HG02973 (cell line): Measurements from ENCODE around the gene MEFV.
A peak's percentile ranks its signal among the peaks of the same experiment; 100 is the strongest.

Source experiments
- ATAC-seq: cut with Tn5 transposase; IDR thresholded peaks from one replicate; pipeline ENCODE4 v1.9.1; 2021; ENCODE audit warnings: moderate library complexity; ENCODE audit not compliant: unreplicated experiment

Gene MEFV

DNA sequence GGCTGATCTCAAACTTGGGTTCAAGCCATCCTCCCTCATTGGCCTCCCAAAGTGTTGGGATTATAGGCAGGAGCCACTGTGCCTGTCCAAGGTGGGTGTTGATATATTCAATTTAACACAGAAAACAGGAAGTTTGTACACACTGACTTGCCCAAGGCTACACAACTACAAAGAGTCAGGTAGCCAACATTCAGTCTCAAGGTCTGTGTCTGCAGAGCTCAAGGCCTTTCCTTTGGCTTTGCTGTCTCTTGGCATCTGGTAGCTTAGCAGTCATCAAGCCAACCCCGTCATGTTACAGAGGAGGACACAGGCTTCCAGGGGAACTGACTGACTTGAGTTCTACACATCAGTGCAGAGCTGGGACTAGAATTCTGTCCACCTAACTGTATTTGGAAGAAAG lies 11.9 kb upstream of the MEFV start:
- no peak for ATAC-seq

DNA sequence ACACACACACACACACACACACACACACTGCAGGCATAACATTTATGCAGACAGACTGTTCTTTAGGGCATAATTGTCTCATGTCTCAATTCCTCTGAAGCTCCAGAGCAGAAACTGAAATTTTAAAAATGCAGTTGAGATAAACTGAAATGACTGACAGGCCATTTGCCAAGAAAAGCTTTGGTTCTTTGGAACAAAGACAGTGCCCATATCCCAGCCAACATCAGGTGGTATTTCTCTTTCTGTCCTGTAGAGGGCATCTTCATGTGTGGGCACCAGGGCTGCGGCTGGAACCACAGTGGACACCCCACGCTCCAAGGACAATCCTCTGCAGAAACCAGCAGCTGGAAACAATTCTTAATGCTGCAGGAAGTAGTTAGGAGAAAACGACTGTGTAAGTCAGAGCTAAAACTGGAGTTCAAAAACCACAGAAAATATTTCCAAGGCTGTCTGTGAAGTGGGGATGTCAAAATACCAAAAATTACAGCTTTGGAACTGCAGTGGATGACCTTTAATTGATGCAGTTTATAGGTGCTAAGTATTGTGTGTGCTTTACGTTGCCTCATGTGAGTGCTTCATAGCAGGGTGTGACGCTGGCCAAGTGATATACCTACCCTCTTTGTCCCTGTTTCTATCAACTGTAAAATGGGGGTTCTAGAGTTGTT lies 10.6 kb upstream of the MEFV start:
- no peak for ATAC-seq

DNA sequence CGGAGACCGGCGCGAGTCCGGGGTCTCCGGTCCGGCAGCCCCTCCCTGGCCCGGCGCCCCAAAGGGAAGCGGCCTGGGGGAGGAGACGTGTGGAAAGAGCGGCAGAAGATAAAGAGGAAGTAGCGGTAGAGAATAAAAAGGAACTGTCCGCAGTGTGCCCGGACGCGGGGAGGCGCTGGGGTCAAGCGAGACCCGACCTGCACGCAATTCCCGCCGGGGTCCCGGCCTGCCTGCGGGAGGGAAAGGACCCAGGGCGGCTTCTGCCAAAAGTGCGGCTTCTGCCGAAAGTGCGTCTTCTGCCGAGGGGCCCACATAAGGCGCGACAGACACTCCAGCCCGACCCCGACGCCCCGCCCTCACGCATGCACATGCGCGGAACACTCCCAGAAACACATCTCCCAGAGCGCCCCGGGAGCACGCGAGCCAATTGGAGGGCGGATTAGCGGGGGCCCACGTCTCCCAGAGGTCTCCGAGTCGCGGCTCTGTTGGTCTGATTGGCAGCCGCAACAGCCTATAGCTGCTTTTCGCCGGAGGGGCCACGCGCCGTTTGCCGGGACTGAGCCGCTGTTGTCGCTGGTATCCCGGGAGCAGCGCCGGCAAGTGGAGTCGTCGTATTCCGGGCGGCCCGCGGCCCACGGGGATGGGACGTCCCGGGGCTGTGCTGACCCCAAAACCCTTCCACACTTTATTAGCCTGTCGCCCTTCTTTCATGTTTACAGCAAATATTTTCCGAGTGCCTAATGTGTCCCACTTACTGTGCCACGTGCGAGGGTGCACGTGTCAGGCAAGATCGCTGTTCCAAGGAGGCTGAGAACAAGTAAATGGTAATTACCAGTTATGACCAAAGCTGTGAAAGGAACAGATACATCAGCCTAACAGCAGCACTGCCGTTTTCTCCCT lies 8.0 kb upstream of the MEFV start:
- ATAC-seq: peak; percentile 78

DNA sequence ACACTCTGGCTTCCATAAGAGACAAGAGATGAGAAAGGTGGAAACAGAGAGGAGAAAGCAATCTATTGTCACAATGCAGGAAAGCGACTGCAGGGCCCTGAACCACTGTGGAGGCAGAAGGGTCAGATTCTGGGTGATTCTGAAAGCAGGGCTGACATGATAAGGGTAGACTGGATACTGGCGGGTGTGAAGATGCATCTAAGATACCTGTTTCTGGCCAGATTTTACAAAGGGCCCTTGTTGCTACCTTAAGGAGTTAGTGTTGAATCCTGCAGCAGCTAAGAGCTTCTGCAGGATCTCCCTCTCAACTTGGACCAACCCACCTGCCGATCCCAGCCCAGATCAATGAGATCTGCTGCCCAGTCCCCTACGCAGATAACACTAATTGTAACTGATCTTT lies 6.1 kb upstream of the MEFV start:
- no peak for ATAC-seq

DNA sequence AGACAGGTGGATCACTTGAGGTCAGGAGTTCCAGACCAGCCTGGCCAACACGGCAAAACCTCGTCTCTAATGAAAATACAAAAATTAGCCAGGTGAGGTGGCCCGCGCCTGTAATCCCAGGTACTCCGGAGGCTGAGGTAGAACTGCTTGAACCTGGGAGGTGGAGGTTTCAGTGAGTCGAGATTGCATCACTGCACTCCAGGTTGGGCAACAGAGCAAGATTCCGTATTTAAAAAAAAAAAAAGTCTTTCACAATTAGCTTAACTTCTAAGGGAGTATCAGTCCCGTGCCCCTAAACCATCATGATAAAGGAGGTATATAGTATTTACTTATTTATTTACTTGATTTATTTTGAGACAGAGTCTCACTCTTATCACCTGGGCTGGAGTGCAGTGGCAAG lies 3.4 kb upstream of the MEFV start:
- no peak for ATAC-seq

DNA sequence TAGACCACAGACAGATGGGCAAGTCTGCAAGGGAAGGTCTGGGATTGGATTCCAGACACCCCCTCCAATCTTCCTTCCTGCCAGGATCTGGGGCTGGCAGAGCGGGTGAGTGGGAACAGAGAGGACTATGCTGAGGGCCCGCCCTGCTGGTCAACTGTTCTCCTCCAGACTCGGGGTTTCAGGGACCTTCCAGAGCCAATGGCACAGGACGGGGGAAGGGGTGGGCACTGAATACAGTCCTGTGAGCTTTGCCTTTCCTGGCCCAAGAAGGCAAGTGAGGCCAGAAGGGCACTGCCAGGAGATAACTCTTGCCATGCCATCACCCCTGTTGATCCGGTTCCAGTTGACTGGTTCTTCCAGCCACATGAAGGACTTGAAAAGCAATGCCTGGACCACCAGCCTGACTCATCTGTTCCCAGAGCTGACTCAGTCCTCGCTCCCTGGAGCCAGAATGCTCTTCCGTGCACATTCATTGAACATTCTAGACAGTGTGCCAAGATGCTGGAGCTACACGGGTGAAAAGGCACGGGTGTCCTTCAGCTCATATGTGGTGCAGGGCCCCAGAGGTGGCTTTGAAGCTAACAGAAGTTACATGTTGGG lies 533 bp upstream of the MEFV start:
- ATAC-seq: no peak

DNA sequence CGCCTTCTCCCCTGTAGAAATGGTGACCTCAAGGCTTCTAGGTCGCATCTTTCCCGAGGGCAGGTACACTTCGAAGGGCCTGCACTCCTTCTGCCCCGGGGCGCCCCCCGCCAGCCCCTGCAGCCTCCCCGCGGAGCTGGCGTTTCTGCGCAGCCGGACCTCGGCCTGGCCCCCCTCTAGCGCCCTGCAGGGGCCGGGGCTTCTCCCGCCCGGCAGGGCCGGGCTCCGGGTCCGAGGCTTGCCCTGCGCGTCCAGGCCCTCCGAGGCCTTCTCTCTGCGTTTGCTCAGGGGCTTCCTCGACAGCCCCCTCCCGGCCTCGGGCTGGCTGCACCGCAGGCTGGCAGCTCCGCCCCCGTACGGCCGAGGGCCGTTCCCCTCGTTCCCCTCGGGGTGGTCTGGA lies 2.1 kb downstream of the MEFV start:
- ATAC-seq: no peak

DNA sequence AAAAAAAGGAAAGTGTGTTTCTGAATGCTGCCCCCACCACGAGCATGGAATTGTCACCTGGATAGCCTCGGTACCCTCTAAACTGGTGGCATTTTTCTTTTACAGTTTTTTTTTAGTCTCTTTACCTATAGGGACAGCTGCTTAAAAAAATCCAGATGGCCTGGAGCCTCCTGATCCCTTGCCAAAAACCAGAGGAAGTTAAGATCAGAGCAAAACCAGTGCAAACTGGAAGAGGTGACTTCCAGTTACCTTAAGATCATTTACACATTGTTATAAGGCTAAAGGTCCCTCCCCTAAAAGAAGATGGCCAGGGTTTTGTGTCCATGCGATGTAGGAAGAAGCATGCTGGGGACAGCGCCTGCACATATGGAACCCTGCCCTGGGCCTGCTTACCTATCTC lies 3.5 kb downstream of the MEFV start:
- ATAC-seq: no peak

DNA sequence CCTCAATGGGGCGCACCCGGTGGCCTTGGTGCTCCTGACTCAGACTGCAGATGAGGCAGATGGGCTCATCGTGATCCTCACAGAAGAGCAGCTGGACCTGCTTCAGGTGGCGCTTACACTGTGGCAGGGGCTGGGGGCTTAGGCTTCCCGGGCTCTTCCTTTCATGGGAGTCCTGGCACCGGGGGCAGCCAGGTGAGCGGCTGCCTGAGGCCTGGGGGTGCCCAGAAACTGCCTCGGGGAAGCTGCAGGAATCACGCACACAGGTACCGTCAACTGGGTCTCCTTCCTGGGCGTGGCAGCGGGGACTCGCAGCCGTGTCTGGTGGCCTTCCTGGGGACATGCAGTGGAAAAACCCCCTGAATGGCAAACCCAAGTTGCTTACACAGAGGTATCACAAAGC lies 7.0 kb downstream of the MEFV start:
- ATAC-seq: no peak

DNA sequence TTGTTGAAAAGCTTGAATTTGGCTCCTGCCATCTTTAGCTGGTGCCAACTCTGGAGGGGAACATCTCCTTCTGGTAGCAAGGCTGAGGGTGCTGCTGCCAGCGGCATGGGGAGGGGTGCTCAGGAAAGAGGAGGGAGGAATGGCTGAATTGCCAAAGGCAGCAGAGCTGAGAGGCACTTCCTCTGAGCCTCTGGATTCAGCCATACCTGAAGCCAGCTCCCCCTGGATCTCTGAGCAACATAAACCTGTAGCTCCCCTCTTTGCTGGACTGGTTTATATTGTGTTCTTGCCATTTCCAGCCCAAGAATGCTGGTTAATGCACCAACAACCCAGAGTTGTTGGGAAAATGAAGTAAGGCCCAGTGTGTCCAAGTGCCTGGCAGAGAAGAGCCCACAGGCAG lies 7.4 kb downstream of the MEFV start:
- no peak for ATAC-seq

DNA sequence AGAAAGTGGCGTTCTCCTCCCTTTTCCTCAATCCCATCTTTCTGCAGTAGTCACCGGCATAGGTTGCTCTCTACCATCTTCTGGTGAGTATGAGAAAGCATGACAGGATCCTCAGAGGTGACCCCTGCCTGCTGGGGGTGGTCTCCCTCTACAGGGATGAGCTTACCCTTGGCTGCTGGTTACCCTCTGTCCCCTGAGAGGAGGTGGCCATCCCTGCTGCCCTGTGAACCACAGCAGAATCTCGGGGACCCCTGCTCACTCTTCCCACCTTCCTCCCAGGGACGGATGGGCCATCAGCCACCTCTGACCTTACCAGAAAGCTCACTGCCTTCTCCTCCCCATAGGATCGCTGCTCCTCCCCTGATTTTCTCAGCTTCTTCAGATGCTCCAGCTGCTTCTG lies 7.8 kb downstream of the MEFV start:
- no peak for ATAC-seq

DNA sequence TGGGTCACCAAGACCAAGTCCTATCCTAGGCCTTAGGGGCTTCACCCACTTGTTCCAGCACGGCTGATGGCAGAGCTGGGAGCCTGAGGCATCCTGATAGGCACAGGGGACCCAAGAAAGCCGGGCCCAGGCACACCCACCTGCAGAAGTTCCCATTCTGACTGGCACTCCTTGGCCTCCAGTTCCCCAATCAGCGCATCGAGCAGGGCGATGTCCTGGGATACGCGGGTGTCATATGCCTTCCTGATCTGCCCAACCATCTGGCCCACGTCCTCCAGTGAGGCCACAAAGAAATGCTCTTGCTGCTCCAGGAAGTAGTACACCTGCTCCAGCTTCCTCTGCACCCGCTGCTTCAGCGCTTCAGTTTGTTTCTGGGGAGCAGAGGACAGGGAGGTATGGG lies 9.6 kb downstream of the MEFV start:
- ATAC-seq: no peak

DNA sequence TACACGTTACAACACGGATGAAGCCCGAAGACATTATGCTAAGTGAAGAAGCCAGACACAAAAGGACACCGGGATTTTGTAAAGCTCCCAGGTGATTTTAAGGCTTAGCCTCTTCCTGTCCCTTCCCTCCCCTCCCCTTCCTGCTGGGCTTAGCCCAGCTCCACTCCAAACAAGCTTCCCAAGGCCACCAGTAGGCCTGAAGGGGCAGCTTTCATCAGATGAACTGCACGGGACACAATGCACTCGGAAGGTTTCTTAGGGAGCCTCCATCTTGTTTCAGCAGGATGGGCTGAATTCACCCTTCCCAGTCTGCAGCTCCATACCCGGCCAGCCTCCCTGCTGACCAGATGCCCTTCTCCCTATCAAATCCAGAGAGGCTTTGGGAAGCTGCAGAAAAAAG lies 10.4 kb downstream of the MEFV start:
- ATAC-seq: no peak

DNA sequence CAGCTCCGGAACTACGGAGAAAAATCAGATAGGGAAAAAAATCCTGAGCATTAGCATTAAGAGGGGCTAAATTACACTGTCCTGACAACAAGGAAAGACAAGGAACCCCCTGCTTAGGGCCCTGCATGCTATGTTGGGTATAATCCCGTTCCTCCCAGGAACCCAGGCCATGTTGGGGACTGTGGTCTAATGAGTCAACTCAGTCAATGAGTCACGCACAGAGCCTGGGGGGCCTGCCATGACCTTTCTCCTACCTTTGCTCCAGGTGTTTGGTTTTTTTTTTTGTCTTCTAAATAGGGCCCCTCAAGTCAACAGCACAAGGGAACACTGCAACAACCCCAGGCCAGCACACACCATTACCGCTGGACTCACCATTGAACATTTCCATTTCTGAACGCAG lies 12.6 kb downstream of the MEFV start:
- ATAC-seq: no peak

DNA sequence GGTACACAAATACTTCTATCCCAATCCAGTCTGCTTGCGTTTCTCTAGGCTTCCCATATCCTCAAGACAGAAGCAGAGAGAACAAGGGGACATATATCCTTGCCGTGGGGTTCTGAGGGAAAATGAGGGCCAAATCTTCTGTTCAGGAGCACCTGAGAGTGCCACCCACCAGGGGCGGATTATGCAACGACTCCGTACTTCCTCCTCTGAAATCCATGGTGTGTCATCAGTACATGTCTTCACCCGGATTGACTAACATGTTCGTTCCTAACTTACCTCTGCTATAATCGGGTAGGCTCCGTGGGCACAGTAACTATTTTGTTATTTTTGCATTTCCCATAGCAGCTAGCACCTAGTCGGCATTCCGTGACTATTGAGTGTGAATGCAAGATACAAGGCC lies 13.7 kb downstream of the MEFV start:
- no peak for ATAC-seq

DNA sequence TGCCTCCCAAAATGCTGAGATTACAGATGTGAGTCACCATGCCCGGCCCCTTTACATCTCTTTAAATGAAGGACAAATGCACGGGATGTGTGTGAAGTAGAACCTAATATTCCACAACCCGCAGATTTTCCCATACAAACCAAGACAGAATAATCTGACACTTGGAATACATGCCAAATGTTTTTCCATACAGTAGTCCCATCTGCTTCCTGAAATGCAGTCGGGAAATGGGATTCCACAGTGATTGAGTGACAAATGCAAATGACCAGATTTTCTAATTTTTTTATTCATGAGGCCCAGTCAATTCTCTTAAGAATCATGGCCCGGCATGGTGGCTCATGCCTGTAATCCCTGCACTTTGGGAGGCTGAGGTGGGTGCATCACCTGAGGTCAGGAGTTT lies 14.7 kb downstream of the MEFV start:
- ATAC-seq: no peak

DNA sequence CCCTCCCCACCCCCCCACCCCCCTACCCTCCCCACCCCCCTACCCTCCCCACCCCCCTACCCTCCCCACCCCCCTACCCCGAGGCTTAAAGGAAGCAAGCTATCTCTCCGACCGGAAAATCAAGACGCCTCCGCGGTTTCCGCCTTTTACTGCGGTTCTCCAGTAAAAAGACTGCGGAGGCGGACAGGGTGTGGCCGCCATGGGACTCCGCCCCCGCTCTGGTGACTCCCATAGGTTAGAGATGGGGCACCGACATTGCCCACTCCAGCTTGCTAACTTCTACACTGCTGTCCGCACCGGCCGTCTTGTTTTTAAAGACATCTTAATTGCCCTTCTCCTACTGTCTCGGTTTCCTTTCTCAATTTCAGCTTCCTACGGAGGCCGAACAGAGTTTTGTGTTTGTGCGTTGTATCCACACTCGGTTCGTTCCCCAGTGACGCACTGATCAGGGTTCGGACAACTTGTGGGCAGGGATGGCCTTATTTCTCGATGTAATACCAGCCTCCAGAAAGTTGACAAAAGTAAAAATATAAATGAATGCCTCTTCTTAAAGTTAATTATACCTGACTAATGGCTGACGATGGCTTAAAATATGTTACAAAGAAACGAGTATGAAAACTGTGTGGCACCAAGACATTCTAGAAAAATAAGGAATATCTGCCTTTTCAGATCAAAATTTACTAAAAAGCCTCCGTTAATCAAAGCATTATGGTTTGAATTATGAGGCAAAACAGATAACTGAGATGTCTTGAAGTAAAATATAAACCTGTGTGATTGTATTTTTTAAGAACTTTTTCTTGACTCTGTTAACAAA lies 20.4 kb downstream of the MEFV start:
- ATAC-seq: no peak

DNA sequence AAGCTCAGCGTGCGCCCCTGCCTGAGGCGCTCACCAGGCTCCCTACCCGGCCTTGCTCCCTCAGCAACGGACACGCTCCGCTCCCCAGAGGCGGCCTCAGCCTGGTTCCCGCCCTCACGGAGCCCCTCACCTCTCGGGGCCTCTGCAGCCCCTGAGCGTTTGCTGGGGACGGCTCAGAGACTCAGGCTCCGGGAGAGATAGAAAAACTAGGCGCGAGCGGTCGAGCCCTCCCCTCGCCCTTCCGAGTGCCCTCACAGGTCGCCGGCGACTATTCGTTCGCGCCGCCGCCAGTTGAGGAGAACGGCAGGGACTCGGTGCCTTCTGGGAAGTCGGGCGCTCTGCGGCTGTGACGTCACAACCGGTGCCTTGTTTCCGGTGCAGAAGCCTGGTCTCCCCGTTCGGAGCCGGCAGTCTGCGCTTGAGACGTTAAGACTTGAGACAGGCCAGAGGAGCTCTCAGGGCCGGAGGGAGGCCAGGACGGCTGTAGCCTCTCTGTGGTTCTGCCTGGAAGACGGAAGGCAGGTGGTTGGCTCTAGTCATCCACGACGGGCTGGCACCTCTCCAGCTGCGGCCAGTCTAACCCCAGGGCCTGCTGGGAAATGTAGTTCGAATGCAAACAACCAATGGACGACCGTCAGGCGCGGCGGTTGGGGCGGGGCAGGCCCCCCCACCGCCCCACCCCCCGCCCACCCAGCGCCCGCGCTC lies 21.4 kb downstream of the MEFV start, which contains the start of gene ZNF200:
TSS of gene ZNF200 (minus strand) at position 302 of the 705 bp plus-strand sequence. CDS start 1,403 bp downstream, outside the sequence.
- peak; percentile 82 for ATAC-seq

DNA sequence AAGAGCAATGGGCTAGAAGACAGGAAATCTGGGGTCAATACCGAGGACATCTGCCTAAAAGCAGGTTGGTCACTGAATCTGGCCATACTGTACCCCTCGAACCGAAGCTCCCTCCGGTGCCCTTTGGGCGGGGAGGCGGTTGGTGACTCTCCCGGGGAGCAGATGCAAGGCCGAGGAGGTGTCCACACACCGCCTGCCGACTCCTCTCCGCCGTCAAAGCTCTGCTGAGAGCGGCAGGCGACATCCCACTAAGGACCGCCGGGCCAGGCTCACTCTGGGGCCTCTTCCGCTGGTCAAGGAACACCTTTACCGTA lies 21.9 kb downstream of the MEFV start:
- peak; percentile 19 for ATAC-seq

DNA sequence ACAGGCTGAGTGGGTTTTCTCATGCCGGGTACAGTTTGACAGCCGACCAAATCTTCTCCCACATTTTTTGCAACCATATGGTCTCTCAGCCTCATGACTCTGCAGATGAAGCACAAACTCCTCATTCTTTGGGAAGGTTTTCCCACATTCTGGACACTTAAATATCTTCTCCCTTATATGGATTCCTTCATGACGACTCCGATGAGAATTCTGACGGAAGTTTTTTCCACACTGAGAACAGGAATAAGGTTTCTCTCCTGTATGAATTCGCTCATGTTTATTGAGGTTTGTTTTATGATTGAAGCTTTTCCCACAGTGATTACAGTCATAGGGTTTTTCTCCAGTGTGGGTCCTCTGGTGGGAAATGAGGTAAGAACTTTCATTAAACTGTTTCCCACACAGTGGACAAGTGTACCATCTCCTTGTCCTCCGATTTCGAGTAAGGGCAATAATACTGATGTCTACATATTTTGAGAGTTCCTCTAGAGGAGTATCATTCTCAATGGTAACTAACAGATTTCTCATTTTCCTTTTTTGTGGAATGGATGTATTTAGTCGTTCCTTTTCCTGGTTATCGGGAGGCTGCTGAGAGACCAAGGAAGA lies 32.4 kb downstream of the MEFV start:
- no peak for ATAC-seq
